Limb (tissue), 2 donors: ENCODE measurements around the gene ZNRF3.
"Not testable (repeated sequence)": the region's sequence is repeated elsewhere in the genome, so short reads cannot be mapped to it uniquely, and the experiment has no call there.

Experiments
- DNase-seq, 2 donors: peaks; one replicate each; pipeline ENCODE4 v3.0.0-alpha.2; 2016; ENCODE audit errors: extremely low spot score in 2 of 2

ZNRF3 gene

DNA sequence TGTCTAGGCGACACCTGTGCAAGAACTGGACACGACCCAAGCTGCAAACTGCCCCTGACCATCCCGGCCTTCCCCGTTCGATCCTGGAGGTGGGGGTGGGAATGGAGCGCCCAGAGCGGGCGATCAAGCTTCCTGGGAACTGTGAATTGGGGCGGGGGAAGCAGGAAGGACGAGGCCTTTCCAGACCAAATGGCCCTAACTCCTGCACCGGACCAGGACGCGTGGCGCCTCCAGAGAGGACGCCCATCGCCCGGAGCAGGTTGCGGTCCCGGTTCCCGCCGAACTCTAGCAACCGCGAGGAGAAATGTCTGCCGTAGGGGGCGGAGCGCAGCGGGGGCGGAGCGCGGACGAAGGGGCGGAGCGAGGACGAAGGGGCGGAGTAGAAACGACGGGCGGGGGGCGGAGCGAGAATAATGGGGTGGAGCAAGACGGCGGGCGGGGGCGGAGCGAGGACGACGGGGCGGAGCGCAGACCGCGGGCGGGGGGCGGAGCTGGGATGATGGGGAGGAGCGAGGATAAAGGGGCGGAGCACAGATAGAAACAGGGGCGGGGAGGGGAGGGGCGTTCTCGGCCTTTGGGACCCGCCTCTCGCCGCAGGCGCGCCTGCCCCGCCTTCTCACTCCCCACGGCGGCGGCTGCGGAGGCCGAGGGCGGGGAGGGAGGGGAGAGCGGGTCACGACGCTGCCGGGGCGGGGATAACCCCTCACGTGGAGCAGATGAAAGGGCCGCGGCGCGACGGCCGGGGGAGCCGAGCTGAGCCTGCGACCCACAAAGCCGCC is at the start of gene ZNRF3:
TSS of gene ZNRF3 (plus strand) at position 695 of the 779 bp plus-strand sequence. CDS start 195 bp downstream, outside the sequence.
- peak; percentile 95 to 98 for DNase-seq

DNA sequence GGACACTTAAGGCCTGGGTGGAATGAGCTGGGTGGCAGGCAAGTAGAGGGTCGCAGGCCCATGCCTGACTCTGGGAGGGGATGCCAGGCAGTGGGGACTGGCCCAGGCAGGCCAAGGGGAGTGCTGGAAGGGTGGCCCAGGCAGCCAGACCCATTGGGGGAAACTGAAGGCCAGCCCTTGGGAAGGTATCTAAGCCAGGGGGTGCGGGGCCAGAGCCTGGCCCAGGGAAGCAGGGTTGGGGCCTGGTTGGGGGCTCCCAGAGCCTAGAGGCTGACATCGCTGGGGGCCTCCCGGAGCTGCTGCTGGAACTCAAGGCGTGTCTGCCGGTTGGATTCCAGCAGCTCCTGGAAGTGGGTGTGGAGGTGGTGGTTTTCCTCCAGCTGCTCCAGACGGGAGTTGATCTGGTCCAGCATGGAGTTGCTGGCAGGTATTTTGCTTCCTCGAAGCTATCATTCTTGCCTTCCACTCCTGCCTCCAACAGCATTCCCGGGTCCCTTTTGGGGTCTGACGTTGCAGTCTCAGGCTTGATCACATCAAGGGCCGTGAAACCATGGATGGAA is 47.7 kb upstream of the ZNRF3 start:
- DNase-seq, result no peak

DNA sequence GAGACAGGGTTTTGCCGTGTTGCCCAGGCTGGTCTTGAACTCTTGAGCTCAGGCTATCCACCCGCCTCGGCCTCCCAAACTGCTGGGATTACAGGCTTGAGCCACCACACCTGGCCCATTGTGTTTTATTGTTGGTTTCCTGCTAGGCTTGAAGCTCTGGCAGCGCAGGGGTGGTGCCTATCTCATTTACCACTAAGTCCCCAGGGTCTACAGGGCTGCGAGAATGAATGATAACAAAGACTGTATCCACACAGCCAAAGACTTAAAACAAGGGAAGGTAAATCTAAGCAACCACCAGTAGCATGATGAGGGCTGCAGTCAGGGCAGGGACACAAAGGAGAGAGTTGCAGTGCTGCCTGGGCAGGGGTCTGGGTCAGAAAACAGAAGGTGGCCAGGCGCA is 45.7 kb upstream of the ZNRF3 start:
- no peak for DNase-seq

DNA sequence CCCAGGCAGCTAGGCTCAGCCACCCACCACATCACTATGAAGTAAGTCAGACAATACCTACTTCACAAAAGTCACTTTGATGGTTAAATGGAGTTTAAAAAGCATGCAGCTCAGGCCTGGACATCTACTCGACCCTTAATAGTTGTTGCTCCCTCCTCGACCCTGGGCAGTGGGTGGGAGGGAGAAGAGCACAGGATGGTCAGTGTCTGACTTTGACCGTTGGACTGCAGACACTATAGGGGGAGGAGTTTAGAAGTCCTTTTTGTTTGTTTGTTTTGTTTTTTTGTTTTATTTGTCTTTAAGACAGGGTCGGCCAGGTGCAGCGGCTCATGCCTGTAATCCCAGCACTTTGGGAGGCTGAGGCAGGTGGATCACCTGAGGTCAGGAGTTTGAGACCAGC is 44.4 kb upstream of the ZNRF3 start:
- DNase-seq, result no peak

DNA sequence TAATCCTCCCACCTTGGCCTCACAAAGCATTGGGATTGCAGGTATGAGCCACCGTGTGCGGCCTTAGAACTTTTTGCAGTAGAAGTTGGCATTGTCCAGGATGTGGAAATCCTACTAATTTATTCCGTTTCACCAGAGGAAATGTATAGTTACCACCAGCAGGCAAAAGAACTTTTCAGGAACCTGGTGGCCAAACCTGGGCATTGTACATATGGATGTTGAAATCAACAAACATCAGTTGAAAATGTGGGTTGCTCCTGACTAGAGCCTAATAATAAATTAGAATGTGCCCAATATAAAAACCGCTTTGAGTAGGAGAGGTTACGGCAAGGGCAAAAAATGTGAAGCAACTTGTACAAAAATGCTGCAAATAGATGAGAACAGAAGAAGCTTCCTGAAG is 42.3 kb upstream of the ZNRF3 start:
- DNase-seq, result no peak

DNA sequence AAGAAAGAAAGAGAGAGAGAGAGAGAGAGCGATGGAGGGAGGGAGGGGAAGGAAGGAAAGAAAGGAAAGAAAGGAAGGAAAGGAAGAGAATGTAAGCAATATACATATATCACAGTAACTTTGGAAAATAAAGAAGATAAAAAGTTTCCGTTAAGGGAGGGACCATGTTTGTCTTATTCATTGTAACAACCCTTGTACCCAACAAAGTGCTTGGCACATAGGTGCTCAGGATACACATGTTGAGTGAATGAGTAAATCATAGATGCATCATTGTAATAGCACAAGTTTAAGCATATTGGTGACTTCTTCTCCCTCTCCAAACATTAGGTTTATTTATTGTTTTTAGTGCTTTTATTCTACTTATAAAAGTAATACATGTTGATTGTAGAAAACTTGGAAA is 39.7 kb upstream of the ZNRF3 start:
- no peak for DNase-seq

DNA sequence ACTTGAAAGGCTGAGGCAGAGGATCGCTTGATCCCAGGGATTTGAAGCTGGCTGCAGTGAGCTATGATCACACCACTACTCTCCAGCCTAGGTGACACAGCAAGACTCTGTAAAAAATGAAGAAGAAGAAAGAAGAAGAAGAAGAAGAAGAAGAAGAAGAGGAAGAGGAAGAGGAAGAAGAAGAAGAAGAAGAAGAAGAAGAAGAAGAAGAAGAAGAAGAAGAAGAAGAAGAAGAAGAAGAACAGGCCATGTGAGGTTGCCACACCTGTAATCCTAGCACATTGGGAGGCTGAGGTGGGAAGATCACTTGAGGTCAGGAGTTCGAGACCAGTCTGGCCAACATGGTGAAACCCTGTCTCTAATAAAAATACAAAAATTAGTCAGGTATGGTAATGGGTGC is 39.1 kb upstream of the ZNRF3 start:
- not testable (repeated sequence) for DNase-seq

DNA sequence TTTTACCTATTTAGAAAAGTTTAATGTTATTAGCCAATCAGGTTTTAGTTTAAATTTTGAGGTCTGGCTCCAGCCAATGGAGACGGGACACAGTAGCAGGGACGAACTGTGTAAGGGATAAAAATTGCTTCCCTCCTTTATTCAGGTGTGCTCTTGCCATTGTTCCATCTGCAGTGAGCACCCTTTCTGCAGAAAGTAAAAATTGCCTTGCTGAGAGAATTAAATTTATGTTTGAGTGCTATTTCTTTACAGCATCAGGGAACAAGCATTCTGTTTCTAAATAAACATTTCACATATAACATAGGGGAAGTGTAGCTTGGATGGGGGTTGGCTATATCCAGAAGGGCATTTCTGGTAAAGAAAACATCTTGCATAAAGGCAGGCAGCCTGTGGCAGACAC is 36.4 kb upstream of the ZNRF3 start:
- no peak for DNase-seq

DNA sequence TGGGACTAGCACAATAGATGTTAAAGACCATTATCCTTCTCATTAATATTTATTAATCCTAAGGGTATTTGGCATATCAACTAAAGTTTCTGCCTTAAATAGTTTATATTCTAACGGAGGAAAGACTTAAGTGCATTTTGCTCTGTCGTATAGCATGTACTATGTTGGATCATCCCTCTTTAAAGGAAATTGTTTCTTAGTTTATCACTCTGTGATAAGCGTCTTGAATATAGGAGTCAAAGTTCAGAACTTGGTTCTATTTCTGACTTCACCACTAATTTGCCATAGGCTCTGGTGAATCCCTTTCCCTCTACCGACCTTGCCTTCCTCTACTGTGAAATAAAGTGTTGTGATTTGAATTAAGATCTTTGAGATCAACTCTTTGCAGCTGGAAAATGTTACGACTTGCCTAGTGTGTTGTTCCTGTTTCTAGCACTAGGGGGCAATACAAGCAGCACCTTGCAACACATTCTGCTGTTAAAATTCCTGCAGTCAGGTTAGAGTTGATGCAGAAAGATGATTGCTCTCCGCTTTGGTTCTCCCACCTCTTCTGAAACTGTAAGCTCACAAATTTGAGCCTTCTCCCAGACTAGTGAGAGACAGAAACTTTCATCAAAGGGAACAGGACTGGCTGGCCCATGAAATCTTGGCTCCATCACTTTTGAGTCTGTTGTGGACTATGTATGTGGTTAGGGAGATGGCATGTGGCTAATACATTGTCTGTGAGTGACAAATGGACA is 27.8 kb upstream of the ZNRF3 start:
- DNase-seq, result peak; percentile 62 to 70

DNA sequence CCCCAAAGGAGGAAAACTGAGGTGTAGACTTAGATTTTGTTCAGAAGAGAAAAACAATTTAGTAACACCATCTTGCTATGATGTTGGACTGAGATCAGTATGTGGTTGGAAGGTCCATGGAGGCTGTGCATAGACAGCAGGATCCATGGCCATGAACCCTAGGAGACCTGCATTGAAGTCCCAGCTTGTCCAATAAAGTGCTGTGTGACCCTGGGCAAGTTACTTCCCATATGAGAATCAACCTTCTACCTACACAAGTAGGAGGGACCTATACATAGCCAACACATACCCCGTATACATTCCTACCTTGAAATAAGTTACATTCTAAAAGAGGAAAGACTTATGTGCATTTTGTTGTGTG is 27.3 kb upstream of the ZNRF3 start:
- no peak for DNase-seq

DNA sequence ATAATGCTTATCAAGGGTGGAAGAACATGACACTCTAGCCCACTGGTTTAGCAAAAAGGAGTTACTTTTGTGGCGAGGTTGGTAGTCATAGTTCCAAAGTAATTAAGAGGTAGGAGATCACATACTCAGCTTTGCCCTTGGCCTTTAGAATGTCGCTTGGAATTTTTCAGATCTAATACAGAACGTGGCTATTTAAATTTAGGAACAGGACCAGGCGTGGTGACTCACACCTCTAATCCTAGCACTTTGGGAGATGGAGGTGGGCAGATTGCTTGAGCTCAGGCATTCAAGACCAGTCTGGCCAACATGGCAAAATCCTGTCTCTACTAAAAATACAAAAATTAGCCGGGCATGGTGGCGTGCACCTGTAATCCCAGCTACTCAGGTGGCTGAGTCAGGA is 26.1 kb upstream of the ZNRF3 start:
- no peak for DNase-seq

DNA sequence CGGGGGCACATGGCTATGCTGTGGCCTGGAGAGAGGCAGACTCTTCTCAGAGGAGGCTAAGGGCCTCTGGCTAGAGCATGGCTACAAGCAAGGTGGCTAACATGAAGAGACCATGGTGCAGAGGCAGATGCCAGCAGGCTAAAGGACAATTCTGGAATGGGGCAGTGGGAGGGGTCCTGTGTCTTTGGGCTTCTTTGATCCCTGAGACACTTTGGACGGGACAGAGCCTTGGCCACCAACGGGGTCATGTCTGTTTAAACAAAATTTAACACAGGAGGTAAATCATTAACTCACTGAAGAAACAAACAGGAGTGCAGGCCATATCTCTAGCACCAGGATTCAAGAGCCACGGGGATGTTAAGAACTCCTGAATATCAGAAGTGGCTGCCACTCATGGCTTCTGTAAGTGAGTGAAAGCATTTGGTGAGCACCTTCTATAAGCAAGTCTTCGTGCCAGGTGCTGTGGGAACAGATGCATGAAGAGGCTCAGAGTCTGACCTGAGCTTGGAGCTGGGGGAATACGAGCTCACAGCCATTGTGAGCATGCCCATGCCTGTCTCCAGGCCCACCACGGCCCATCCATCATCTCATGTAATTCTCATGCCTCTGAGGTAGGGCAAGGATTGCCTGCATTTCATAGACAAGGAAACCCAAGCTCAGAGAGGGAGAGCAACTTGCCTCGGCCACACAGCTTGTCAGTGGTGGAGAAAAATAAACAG is 18.3 kb upstream of the ZNRF3 start:
- DNase-seq, result no peak

DNA sequence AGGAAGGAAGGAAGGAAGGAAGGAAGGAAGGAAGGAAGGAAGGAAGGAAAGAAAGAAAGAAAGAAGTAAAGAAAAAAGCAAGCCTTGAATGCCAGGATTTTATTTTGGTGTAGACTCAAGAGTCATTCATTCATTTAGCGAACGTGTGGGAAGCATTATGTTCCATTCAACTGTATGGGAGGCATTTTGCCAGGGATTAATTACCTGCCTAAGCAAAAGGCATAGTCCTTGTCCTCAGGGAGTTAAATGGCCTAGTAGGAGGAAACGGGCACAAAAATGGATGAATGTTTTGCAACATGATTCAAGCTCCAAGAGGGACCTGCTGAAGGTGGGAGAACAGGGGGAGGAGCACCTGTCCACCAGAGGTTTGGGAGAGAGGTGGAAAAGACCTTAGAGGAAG is 16.2 kb upstream of the ZNRF3 start:
- DNase-seq, result no peak

DNA sequence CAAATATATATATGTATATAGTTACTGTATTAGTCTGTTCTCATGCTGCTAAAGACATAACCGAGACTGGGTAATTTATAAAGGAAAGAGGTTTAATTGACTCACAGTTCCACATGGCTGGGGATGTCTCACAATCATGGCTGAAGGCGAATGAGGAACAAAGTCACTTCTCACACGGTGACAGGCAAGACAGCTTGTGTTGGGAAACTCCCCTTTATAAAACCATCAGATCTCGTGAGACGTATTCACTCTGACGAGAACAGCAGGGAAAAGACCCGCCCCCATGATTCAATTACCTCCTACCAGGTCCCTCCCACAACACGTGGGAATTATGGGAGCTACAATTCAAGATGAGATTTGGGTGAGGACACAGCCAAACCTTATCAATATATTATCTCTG is 15.0 kb upstream of the ZNRF3 start:
- not testable (repeated sequence) for DNase-seq

DNA sequence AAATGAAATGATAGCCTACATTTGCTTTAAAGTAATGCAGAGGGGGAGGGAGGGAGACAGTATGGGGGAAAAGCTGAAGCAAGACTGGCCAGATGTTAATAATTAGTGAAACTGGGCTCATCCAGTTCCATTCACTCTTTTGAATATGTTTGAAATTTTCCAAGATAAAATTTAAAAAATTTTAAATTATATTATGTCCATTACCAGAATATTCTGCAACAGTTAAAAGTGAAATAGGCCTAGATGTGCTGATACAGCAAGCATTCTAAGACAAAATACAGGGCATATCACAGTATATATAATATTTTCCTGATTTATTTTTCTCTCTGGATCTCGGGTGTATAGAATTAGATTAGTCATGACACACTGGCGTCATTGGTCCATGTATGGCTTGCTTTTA is 13.6 kb upstream of the ZNRF3 start:
- DNase-seq, result no peak

DNA sequence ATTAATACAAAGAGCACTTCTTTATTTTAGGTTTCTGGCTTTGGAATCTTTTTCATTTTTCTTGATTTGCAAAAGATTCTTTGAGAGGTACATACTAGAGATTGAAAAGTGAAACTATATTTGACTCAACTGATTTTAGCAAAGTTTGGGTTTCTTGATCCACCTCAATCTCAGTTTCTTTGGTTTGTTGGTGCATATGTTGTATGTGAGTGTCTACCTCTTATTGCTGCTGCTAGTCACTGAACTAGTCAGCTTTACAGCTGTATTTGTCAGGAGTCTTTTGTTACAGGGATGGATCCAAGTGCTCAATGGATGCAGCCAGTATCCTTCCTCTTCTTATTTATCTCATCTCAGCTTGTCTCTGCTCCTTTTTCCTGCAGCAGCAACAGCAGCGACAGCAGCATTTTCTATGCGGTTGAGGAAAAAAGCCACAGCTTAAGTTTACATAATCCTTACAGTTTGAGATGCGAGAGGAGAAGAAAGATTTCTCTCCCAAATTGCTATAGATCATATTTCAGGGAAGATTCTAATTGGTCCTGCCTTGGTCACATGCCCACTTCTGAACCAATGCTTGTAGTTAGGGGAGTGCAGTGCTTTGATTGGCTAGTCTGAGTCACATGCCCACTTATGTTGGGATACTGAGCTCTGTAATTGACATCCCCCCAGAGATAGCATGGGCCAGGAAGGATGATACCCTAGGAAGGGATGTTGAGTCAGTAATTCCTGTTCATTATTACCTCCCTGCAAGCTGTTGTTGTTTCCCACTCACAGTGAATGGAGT is 10.0 kb upstream of the ZNRF3 start:
- no peak for DNase-seq

DNA sequence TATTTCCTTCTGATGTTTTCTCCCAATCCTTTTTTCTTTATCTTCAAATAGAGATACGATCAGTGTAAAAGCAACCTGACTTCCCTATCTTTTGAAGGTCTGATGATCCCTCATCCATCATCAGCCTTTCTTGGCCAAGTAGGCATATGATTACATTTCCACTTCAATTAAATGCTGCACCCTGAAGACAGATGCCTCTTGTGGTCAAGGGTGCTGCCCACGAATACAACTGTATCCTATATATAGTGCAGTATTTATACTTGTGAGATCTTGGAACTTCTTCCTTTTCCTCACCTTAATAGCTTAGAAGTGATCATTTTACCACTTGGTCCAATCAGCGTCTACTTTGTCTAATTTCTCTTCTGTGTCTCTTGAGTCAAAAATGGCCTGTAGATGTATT is 9.3 kb upstream of the ZNRF3 start:
- DNase-seq, result no peak

DNA sequence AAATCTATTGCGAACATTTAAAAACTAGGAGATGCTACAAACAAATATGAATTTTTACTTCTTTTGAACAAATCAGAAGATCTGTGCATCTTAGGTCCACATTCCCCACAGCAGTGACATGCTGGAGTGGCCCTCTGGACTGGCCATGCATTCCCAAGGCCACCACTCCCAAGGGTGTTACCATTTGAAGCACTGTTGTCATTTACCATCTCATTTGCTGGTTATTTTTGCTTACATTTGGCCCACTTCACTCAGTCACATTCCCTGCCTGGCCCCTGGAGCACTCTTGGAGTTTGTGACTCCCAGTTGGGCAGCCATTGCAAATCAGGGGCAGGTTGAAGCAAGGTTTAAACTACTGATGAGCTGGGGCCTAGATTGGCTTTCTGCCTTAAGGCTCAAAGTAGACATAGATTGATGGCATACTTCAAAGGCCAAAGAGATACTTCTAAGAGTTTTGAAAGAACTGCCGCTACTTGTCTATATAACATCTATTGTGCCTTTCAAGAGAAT is 8.5 kb upstream of the ZNRF3 start:
- no peak for DNase-seq

DNA sequence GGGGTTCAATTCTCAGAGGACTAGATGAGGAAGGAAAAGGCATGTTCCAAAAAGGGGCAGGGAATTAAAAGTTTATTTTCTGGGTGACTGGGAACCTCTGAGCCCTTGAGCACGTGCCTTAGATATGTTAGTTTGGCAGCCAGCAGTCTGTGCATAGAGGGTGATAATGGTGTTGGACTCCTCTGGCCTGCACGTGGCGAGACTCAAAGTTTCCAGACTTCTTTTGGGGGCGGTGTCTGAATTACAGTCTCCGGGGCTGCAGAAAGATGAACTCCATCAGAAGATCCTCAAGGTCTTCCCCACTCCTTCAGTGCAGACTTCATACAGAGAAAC is 861 bp upstream of the ZNRF3 start:
- DNase-seq, result peak in 1 of 2 donors; percentile 67

DNA sequence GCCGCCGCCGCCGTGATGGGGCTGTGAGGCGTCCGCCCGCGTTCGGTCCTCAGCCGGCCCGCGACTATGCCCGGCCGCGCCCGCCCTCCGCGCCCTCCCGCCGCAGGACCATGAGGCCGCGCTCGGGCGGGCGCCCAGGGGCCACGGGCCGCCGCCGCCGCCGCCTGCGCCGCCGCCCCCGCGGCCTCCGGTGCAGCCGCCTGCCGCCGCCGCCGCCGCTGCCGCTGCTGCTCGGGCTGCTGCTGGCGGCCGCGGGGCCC is 215 bp downstream of the ZNRF3 start:
- no peak for DNase-seq

DNA sequence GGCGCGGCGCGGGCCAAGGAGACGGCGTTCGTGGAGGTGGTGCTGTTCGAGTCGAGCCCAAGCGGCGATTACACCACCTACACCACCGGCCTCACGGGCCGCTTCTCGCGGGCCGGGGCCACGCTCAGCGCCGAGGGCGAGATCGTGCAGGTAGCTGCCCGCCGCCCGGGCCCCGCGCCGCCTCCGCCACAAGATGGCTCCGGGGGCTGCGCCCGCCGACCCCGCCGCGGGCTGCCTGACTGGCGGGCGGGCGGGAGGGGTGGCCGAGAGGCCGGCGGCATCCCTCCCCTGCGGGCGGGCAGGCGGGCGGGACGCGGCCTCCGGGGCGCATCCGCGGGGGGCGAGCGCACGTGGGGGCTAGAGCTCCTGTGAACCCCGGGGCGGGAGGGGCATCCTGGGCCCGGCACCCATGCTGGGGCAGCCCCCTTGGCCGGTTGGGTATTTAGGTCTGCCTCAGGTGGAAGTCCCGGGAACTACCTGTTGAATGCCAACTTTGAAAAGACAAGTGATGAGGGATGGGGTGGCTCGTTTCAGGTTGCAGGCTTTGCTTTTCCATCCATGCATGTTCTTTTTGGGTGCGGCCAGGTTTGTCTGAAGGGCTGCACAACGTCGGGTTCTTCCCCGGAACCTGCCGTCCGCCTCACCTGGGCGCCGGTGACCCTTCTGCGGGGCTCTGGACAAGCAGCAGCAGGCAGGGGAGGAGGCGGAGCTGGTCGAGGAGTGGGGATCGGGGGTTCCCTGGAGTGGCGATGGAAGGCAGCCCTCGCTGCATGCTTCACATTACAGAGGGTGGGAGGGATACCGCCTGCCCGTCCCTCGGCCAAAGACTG is 760 bp downstream of the ZNRF3 start:
- peak in 1 of 2 donors; percentile 70 for DNase-seq
